ENCODE results near the gene SLIT3.

DNA sequence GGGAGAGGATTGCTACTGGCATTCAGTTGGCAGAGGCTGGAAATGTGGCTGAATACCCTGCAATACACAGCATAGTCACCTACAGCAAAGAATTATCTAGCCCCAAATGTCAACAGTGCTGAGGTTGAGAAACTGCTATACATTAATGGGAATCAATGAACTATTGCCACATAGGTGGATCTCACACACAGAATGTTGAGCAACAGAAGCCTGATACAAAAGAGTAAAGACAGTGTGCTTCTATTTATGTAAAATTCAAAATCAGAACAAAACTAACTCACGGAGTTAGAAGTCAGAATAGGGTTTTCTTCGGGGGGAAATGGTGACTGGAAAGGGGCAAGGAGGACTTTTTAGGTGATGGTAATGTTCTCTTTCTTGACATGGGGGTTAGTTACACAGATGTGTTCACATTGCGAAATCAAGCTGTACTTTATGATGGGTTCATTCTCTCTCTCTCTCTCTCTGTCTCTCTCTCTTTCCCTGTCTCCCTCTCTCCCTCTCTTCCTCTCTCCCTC, 676.0 kb downstream of the SLIT3 start:
- TF ChIP-seq, protein P1, sequence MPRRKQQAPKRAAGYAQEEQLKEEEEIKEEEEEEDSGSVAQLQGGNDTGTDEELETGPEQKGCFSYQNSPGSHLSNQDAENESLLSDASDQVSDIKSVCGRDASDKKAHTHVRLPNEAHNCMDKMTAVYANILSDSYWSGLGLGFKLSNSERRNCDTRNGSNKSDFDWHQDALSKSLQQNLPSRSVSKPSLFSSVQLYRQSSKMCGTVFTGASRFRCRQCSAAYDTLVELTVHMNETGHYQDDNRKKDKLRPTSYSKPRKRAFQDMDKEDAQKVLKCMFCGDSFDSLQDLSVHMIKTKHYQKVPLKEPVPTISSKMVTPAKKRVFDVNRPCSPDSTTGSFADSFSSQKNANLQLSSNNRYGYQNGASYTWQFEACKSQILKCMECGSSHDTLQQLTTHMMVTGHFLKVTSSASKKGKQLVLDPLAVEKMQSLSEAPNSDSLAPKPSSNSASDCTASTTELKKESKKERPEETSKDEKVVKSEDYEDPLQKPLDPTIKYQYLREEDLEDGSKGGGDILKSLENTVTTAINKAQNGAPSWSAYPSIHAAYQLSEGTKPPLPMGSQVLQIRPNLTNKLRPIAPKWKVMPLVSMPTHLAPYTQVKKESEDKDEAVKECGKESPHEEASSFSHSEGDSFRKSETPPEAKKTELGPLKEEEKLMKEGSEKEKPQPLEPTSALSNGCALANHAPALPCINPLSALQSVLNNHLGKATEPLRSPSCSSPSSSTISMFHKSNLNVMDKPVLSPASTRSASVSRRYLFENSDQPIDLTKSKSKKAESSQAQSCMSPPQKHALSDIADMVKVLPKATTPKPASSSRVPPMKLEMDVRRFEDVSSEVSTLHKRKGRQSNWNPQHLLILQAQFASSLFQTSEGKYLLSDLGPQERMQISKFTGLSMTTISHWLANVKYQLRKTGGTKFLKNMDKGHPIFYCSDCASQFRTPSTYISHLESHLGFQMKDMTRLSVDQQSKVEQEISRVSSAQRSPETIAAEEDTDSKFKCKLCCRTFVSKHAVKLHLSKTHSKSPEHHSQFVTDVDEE (CRISPR knock-in tag; IDR thresholded peaks at IDR 0.05): no peak
- no peak for TF ChIP-seq CSRNP3 (CRISPR knock-in tag; IDR thresholded peaks at IDR 0.05)
- no peak for TF ChIP-seq ZNF8 (CRISPR knock-in tag; IDR thresholded peaks at IDR 0.05)
- no peak for TF ChIP-seq CREB5 (CRISPR knock-in tag; IDR thresholded peaks at IDR 0.05; ENCODE audit: low read depth)
- no peak for TF ChIP-seq ZNF70 (CRISPR knock-in tag; IDR thresholded peaks at IDR 0.05)
- TF ChIP-seq ZFP30 (CRISPR knock-in tag; IDR thresholded peaks at IDR 0.05): no peak
- TF ChIP-seq ESRRG (CRISPR knock-in tag; IDR thresholded peaks at IDR 0.05): no peak
- no peak for TF ChIP-seq TCF4 (CRISPR knock-in tag; IDR thresholded peaks at IDR 0.05; ENCODE audit: borderline replicate concordance)
- no peak for TF ChIP-seq ARNTL (CRISPR knock-in tag; IDR thresholded peaks at IDR 0.05; ENCODE audit: borderline replicate concordance, low read depth)

All from SK-N-SH treated with all-trans-retinoic acid at 6 μM for 48 hours (cell line).